Endothelial cell of umbilical vein (primary cell): Measurements from ENCODE around the gene PLK5. TPM values are rescaled to one million over a fixed set of nuclear protein-coding genes. Genes with fewer than 3 reads are reported as not detected.

ENCODE experiments used
- BruUV-seq: library from RNA; stranded (reverse); fragments of 400-500 nt; replicated peaks from 2 replicates; lab custom pipeline; 2021; lab: Mats Ljungman, UMichigan
- CTCF ChIA-PET: fragments of 300-600, 350-600 bp; sonication (Branson Sonifier 250); formaldehyde crosslinking; loops from one replicate; lab custom pipeline; 2021; ENCODE audit warnings: antibody characterized with exemption, inconsistent platforms; lab: Charles Lee
- POLR2A ChIA-PET: fragments of 300-600, 350-600 bp; sonication (Branson Sonifier 250); formaldehyde crosslinking; loops from one replicate; lab custom pipeline; 2021; ENCODE audit warnings: antibody characterized with exemption, inconsistent platforms; lab: Charles Lee
- DNase-seq: peaks from one replicate; pipeline ENCODE4 v3.0.0-alpha.2; 2011; ENCODE audit warnings: low read depth, low spot score
- FAIRE-seq: peaks from 2 replicates; lab custom pipeline; 2011; peaks lifted over from hg19 to GRCh38; lab: Jason Lieb, UNC
- H2AFZ ChIP-seq: 2 replicates; pipeline ENCODE4 v1.6.0; 2012; ENCODE audit warnings: low read depth, low read length, control low read depth, inconsistent platforms
- H3K27ac ChIP-seq: 2 replicates; pipeline ENCODE4 v1.5.1; 2011; ENCODE audit warnings: low read depth, mild to moderate bottlenecking, control low read depth, low read length, moderate library complexity; ENCODE audit not compliant: insufficient read depth
- H3K27me3 ChIP-seq, 2 experiments: 2 replicates each; pipeline versions ENCODE4 v1.6.0 to v1.6.1; 2011; ENCODE audit warnings: low read length in 2 of 2, mixed read lengths in 1 of 2; ENCODE audit not compliant: control insufficient read depth in 2 of 2, insufficient read depth in 2 of 2
- H3K36me3 ChIP-seq, 2 experiments: 2 replicates in 1 of 2; 3 replicates in 1 of 2; pipeline ENCODE4 v1.5.1; 2011; ENCODE audit warnings: low read length in 2 of 2, mild to moderate bottlenecking in 1 of 2, moderate library complexity in 1 of 2; ENCODE audit not compliant: control insufficient read depth in 2 of 2, insufficient read depth in 2 of 2; ENCODE audit errors: extremely low read depth in 1 of 2
- H3K4me1 ChIP-seq: 3 replicates; pipeline ENCODE4 v1.5.1; 2011; ENCODE audit warnings: mild to moderate bottlenecking, low read length; ENCODE audit not compliant: control insufficient read depth, insufficient read depth; ENCODE audit errors: extremely low read depth
- H3K4me2 ChIP-seq: 2 replicates; pipeline ENCODE4 v1.6.1; 2011; ENCODE audit warnings: low read length, control low read depth, mixed read lengths; ENCODE audit not compliant: insufficient read depth
- H3K4me3 ChIP-seq, 3 experiments: fragments of 200-600 bp in 1 of 3; sonication (generic), shearing (Covaris generic) in 1 of 3; replicated peaks in 1 of 3; 2 replicates each; pipeline ENCODE4 v1.5.1; 2011 to 2016; ENCODE audit warnings: control low read depth in 3 of 3, low read length in 3 of 3, mild to moderate bottlenecking in 2 of 3, inconsistent platforms in 1 of 3, low read depth in 1 of 3, moderate library complexity in 1 of 3; ENCODE audit not compliant: insufficient read depth in 1 of 3
- H3K79me2 ChIP-seq: 2 replicates; pipeline ENCODE4 v1.6.0; 2012; ENCODE audit warnings: low read length, inconsistent platforms; ENCODE audit not compliant: control insufficient read depth, insufficient read depth
- H3K9ac ChIP-seq: replicated peaks from 2 replicates; pipeline ENCODE3; 2011; ENCODE audit warnings: low read length, control low read depth; ENCODE audit not compliant: insufficient read depth; ENCODE audit errors: extremely low read depth
- H3K9me1 ChIP-seq: replicated peaks from 3 replicates; pipeline ENCODE4 v1.6.0; 2011; ENCODE audit warnings: mild to moderate bottlenecking, low read length; ENCODE audit not compliant: control insufficient read depth, insufficient read depth; ENCODE audit errors: extremely low read depth
- H3K9me3 ChIP-seq: replicated peaks from 2 replicates; pipeline ENCODE4 v1.5.1; 2012; ENCODE audit warnings: low read length, inconsistent platforms; ENCODE audit not compliant: control insufficient read depth, insufficient read depth
- H4K20me1 ChIP-seq: replicated peaks from 2 replicates; pipeline ENCODE3; 2011; ENCODE audit warnings: mild to moderate bottlenecking, low read length; ENCODE audit not compliant: control insufficient read depth, insufficient read depth; ENCODE audit errors: extremely low read depth
- CTCF ChIP-seq, 2 donors: IDR thresholded peaks; 1 replicate in 1 of 2; 2 replicates in 1 of 2; pipeline ENCODE4 v1.5.1; 2011; ENCODE audit warnings: low read length in 2 of 2, mild to moderate bottlenecking in 2 of 2, moderate library complexity in 2 of 2, control low read depth in 1 of 2, inconsistent platforms in 1 of 2, low read depth in 1 of 2; ENCODE audit not compliant: insufficient read depth in 1 of 2; ENCODE audit errors: extremely low read depth in 1 of 2
- EZH2 ChIP-seq: IDR thresholded peaks from 2 replicates; pipeline ENCODE4 v1.6.1; 2012; ENCODE audit warnings: borderline replicate concordance, low read depth, mild to moderate bottlenecking, moderate library complexity, low read length, inconsistent platforms; ENCODE audit not compliant: severe bottlenecking
- FOS ChIP-seq: IDR thresholded peaks from 2 replicates; pipeline ENCODE4 v1.6.1; 2011; ENCODE audit warnings: mild to moderate bottlenecking, low read length, moderate library complexity, borderline replicate concordance; ENCODE audit not compliant: insufficient read depth
- GATA2 ChIP-seq: IDR thresholded peaks from 2 replicates; pipeline ENCODE4 v1.7.0; 2011; ENCODE audit warnings: low read depth, mild to moderate bottlenecking, moderate library complexity, mixed read lengths, low read length; ENCODE audit not compliant: insufficient read length, insufficient read depth
- JUN ChIP-seq: IDR thresholded peaks from 2 replicates; pipeline ENCODE4 v1.6.1; 2011; ENCODE audit warnings: borderline replicate concordance, low read depth; ENCODE audit not compliant: insufficient read length, insufficient read depth
- MAX ChIP-seq: IDR thresholded peaks from 2 replicates; pipeline ENCODE4 v1.6.1; 2011; ENCODE audit not compliant: insufficient read depth, insufficient read length
- MYC ChIP-seq: IDR thresholded peaks from one replicate; pipeline ENCODE4 v1.6.1; 2011; ENCODE audit warnings: mild to moderate bottlenecking, low read depth, low read length
- POLR2A ChIP-seq: IDR thresholded peaks from 2 replicates; pipeline ENCODE4 v1.6.1; 2012; ENCODE audit warnings: low read depth, mild to moderate bottlenecking, control low read depth, low read length
- POLR2AphosphoS5 ChIP-seq: IDR thresholded peaks from 2 replicates; pipeline ENCODE4 v1.6.1; 2012; ENCODE audit warnings: low read depth, mild to moderate bottlenecking, control low read depth, low read length, moderate library complexity; ENCODE audit not compliant: insufficient read depth
- dilution Hi-C: fragments of 300-500 bp; cut with MboI; formaldehyde crosslinking; loops from one replicate; pipeline ENCODE4 v1.15.0; 2019; ENCODE audit warnings: low sequenced_read_pairs; ENCODE audit not compliant: extremely low pct_ligation_motif_present
- intact Hi-C: fragments of 100-400 bp; cut with micrococcal nuclease; formaldehyde crosslinking; loops from one replicate; pipeline ENCODE4 v1.10.0; 2022
- polyA plus RNA-seq, 4 experiments: library from polyadenylated mRNA; depleted of rRNA in 3 of 4; stranded (reverse) in 3 of 4; unstranded in 1 of 4; fragments of >200 nt; gene quantifications; 2 replicates each; pipeline versions ENCODE4 v1.2.1 to v1.2.3, GENCODE V29; 2011 to 2012; ENCODE audit warnings: missing spikeins in 1 of 4
- total RNA-seq: library from RNA; stranded (reverse); gene quantifications from 2 replicates; pipeline ENCODE4 v1.2.3, GENCODE V29; 2021

PLK5 gene
- total and polyA plus RNA-seq, 2 donors (not counting 3 experiments of a cell fraction or from before 2014, with no cell fraction given): not detected

- Histone ChIP-seq H3K27ac (no peak overlapping the region), H3K9me1 (no peaks in the 10 kb centered on the region), H3K4me3 (no peak overlapping the region), H3K9ac (no peak overlapping the region), H4K20me1 (no peaks in the 10 kb centered on the region), H3K9me3 (no peaks in the 10 kb centered on the region), H3K4me1 (no peaks in the 10 kb centered on the region), H3K4me2 (no peak overlapping the region), H3K36me3 (peaks cover 12 to 42% of the 10 kb centered on the region in 2 experiments), H3K79me2 (peaks cover 15% of the 10 kb centered on the region), H2AFZ (no peak overlapping the region), H3K27me3 (no peaks in the 10 kb centered on the region)
- BruUV-seq: no TSS peak
- ChIA-PET CTCF (no interaction called here), POLR2A (no interaction called here)
- no peak for DNase-seq
- dilution Hi-C loops (no loop called here), intact Hi-C loops (no loop called here)
- FAIRE-seq: no peak
- TF ChIP-seq GATA2 (no peak), POLR2AphosphoS5 (no peak), MYC (no peak)
Observed at GRCh38 chr19:1582201-1582600, 58.3 kb downstream of the PLK5 start.

GRCh38 chr19:1584500-1585242, 60.8 kb downstream of the PLK5 start:
- Histone ChIP-seq H3K9ac (no peak overlapping the region), H3K27me3 (no peaks in the 10 kb centered on the region), H3K9me3 (no peaks in the 10 kb centered on the region), H3K4me1 (no peaks in the 10 kb centered on the region), H3K4me3 (no peak overlapping the region), H3K79me2 (peaks cover 37% of the 10 kb centered on the region), H2AFZ (no peak overlapping the region), H4K20me1 (no peaks in the 10 kb centered on the region), H3K27ac (no peak overlapping the region), H3K36me3 (peaks cover 4 to 28% of the 10 kb centered on the region in 2 experiments), H3K4me2 (no peak overlapping the region), H3K9me1 (no peaks in the 10 kb centered on the region)
- BruUV-seq: no TSS peak
- intact Hi-C loops (no loop called here), dilution Hi-C loops (no loop called here)
- POLR2A ChIA-PET: no interaction called here
- no peak for TF ChIP-seq MAX
- no peak for TF ChIP-seq MYC
- no peak for TF ChIP-seq EZH2
- no peak for TF ChIP-seq GATA2
- no peak for TF ChIP-seq FOS
- TF ChIP-seq POLR2AphosphoS5: no peak
- TF ChIP-seq CTCF (IDR thresholded peaks at IDR 0.05; ENCODE audit: extremely low read depth in 1 of 2, insufficient read depth in 1 of 2, low read depth in 1 of 2, low read length in 2 of 2): no peak
- TF ChIP-seq POLR2A: no peak
- no peak for TF ChIP-seq JUN
- CTCF ChIA-PET: no interaction called here
- no peak for DNase-seq
- no peak for FAIRE-seq
